Measurements from ENCODE around the gene EFCAB9. TPM values are rescaled to one million over a fixed set of nuclear protein-coding genes. Genes with fewer than 3 reads are reported as not detected.

EFCAB9 gene
- total and polyA plus RNA-seq, 2 of the 8 experiments (the other 6 are each of a cell fraction or from before 2014, with no cell fraction given) = not detected

DNA sequence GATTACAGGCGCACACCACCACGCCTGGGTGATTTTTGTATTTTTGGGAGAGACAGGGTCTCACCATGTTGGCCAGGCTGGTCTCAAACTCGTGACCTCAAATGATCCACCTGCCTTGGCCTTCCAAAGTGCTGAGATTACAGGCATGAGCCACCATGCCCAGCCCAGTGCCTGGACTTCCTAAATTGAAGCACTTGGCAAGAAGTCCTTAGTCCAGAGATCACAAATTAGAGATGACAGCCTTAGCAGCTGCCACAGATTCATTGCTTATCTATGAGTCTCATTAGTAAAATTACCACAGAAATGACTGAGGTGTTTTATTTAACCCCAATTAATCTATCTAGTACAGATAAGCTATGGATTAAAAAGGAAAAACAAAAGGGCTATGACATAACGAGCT lies 19.2 kb downstream of the EFCAB9 start:
- no peaks in the 10 kb centered on the region for H3K27me3 ChIP-seq (replicated peaks in 1 of 4; ENCODE audit: control insufficient read depth in 3 of 4, extremely low read depth in 1 of 4, insufficient read depth in 3 of 4, low read length in 3 of 4)
- no peak overlapping the region for H2BK20ac ChIP-seq (ENCODE audit: low read length)
- no peak overlapping the region for H2BK120ac ChIP-seq (replicated peaks; ENCODE audit: low read depth, low read length)
- no peak for TF ChIP-seq NANOG (IDR thresholded peaks at IDR 0.05; ENCODE audit: insufficient read depth, low read depth, low read length, poor library complexity, severe bottlenecking)
- TF ChIP-seq EGR1 (IDR thresholded peaks at IDR 0.05; ENCODE audit: borderline replicate concordance, low read depth, low read length) = no peak
- TF ChIP-seq, protein P1, sequence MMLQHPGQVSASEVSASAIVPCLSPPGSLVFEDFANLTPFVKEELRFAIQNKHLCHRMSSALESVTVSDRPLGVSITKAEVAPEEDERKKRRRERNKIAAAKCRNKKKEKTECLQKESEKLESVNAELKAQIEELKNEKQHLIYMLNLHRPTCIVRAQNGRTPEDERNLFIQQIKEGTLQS (IDR thresholded peaks at IDR 0.05; ENCODE audit: insufficient read depth, low read depth, low read length) = no peak
- no peak for TF ChIP-seq BRCA1 (IDR thresholded peaks at IDR 0.05; ENCODE audit: low read depth, low read length)
- TF ChIP-seq POLR2AphosphoS5 (IDR thresholded peaks at IDR 0.05; ENCODE audit: low read depth, low read length) = no peak
- TF ChIP-seq POLR2A (IDR thresholded peaks at IDR 0.05; ENCODE audit: control extremely low read depth in 1 of 2, low read depth in 2 of 2, low read length in 2 of 2) = no peak
- TF ChIP-seq PHF8 (conservative IDR thresholded peaks at IDR 0.05; ENCODE audit: low read depth, low read length) = no peak
- no peak for TF ChIP-seq CBX8 (IDR thresholded peaks at IDR 0.05; ENCODE audit: borderline replicate concordance, low read depth, low read length)
- TF ChIP-seq HDAC6 (IDR thresholded peaks at IDR 0.05; ENCODE audit: low read depth, low read length) = no peak
- TF ChIP-seq SP1 (IDR thresholded peaks at IDR 0.05; ENCODE audit: low read depth, low read length) = no peak
- no peak for TF ChIP-seq GABPA (IDR thresholded peaks at IDR 0.05; ENCODE audit: borderline replicate concordance, insufficient read depth, low read length)
- TF ChIP-seq CTBP2 (IDR thresholded peaks at IDR 0.05; ENCODE audit: borderline replicate concordance, insufficient read depth, insufficient read length, low read length) = no peak
- TF ChIP-seq TAF1 (IDR thresholded peaks at IDR 0.05; ENCODE audit: low read depth, low read length) = no peak
- H3K4me1 ChIP-seq (replicated peaks in 1 of 4; ENCODE audit: control insufficient read depth in 3 of 4, insufficient read depth in 4 of 4, low read length in 3 of 4) = no peaks in the 10 kb centered on the region
- H3K36me3 ChIP-seq (ENCODE audit: control insufficient read depth in 2 of 4, insufficient read depth in 4 of 4, low read length in 3 of 4) = peaks cover 5 to 31% (median 16%) of the 10 kb centered on the region in 4 experiments
- no peak for DNase-seq (ENCODE audit: low read depth in 1 of 2, low spot score in 2 of 2)
- no peak overlapping the region for H2AK5ac ChIP-seq (ENCODE audit: low read depth, low read length)
- no peaks in the 10 kb centered on the region for H3K9me3 ChIP-seq (ENCODE audit: insufficient read depth in 2 of 2, low read depth in 1 of 2, low read length in 1 of 2)
- H2BK5ac ChIP-seq (ENCODE audit: low read depth, low read length) = no peak overlapping the region
- H4K91ac ChIP-seq (replicated peaks; ENCODE audit: insufficient read length, low read length) = no peak overlapping the region
- no peak overlapping the region for H2BK12ac ChIP-seq (ENCODE audit: low read depth, low read length)
- H4K5ac ChIP-seq (ENCODE audit: insufficient read length, low read depth, low read length) = no peak overlapping the region
- ChIA-PET POLR2A (ENCODE audit: partially characterized antibody) (interaction anchor here (0.5 kb wide), 1 partner anchor 56 kb away, joined by 3 read pairs; no protein-coding TSS in a partner anchor), CTCF (ENCODE audit: partially characterized antibody) (interaction anchor here (0.8 kb wide), 1 partner anchor 9 kb away, joined by 3 read pairs; no protein-coding TSS in a partner anchor)
- H3K4me2 ChIP-seq (ENCODE audit: insufficient read depth in 1 of 2, low read depth in 2 of 2, low read length in 2 of 2) = no peak overlapping the region
- H3K18ac ChIP-seq (ENCODE audit: extremely low read depth, low read length) = no peak overlapping the region
- H3K23ac ChIP-seq (ENCODE audit: insufficient read length) = no peak overlapping the region
- H2AFZ ChIP-seq (ENCODE audit: low read length) = no peak overlapping the region
- no peak overlapping the region for H3K14ac ChIP-seq (ENCODE audit: insufficient read length)
- H3K4ac ChIP-seq (replicated peaks; ENCODE audit: insufficient read length, low read depth, low read length) = no peak overlapping the region
- H4K8ac ChIP-seq (ENCODE audit: extremely low read depth, insufficient read depth, low read length) = no peak overlapping the region
- WGBS, 2 experiments (ENCODE audit: extremely low coverage in 1 of 2, insufficient coverage in 1 of 2, insufficient read length in 1 of 2, insufficient replicate concordance in 2 of 2, low coverage in 1 of 2, low lambda C conversion rate in 2 of 2, missing lambda C conversion rate in 1 of 2) = 88% methylated on average over 4 of the region's 4 CpGs; no CpG with 5 or more reads in 1 of the 2 experiments
- no peak overlapping the region for H3K4me3 ChIP-seq (ENCODE audit: extremely low read depth in 1 of 4, insufficient read depth in 2 of 4, low read depth in 3 of 4, low read length in 4 of 4)
- H3K56ac ChIP-seq (replicated peaks; ENCODE audit: insufficient read length, low read depth, low read length) = no peak overlapping the region
- H3K79me2 ChIP-seq (ENCODE audit: control insufficient read depth in 1 of 2, insufficient read depth in 2 of 2, low read length in 2 of 2) = peaks cover 0 to 33% of the 10 kb centered on the region in 2 experiments; a peak in 3 of 4 replicates
- H3K27ac ChIP-seq (ENCODE audit: low read depth, low read length) = no peak overlapping the region
- H3K79me1 ChIP-seq (ENCODE audit: low read depth, low read length) = peaks cover 5% of the 10 kb centered on the region
- H3K23me2 ChIP-seq (ENCODE audit: low read depth, low read length) = no peaks in the 10 kb centered on the region
- no peak overlapping the region for H3K9ac ChIP-seq (replicated peaks in 1 of 4; ENCODE audit: extremely low read depth in 1 of 4, low read depth in 3 of 4, low read length in 3 of 4)
- peaks cover 0 to 3% of the 10 kb centered on the region in 2 experiments for H4K20me1 ChIP-seq (replicated peaks in 1 of 2; ENCODE audit: control insufficient read depth in 1 of 2, insufficient read depth in 2 of 2, low read length in 2 of 2)
- H2BK15ac ChIP-seq (ENCODE audit: low read length) = no peak overlapping the region
- no peak for FAIRE-seq

All from H1 (cell line).